ENCODE measurements around the gene AP1M2.

DNA sequence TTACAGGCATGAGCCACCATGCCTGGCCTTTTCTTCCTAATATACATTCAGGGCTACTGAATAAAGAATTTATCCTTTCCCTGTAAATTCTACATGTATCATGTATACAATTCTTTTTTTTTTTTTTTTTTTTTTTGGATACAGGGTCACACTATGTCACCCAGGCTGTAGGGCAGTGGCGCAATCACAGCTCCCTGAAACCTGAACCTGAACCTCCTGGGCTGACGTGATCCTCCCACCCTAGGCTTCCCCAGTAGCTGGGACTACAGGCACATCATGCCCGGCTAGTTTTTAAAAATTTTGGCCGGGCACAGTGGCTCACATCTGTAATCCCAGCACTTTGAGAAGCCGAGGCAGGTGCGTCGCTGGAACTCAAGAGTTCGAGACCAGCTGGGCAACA is 31.7 kb upstream of the AP1M2 start:
- TF ChIP-seq EZH2 (IDR thresholded peaks at IDR 0.05) (no peak), POLR2AphosphoS5 (IDR thresholded peaks at IDR 0.05; ENCODE audit: borderline replicate concordance, low read depth, low read length) (no peak), FOXP2 (optimal IDR thresholded peaks at IDR 0.05; ENCODE audit: control extremely low read depth, extremely low read length, insufficient read depth) (no peak)
